ENCODE measurements around the gene RPRD1B. TPM values are rescaled to one million over a fixed set of nuclear protein-coding genes. Genes with fewer than 3 reads are reported as not detected.

The RPRD1B gene
- total and polyA plus RNA-seq, 4 donors = 5.8 to 34.3 (median 29.4) TPM

GRCh38 chr20:38060536-38060935, 27.0 kb downstream of the RPRD1B start:
- no peak overlapping the region for H3K4me3 ChIP-seq (ENCODE audit: low read depth in 1 of 3, low read length in 3 of 3)
- peaks cover 6 to 31% (median 22%) of the 10 kb centered on the region in 4 donors for H3K4me1 ChIP-seq (ENCODE audit: control insufficient read depth in 4 of 4, insufficient read depth in 4 of 4, low read length in 3 of 4)
- WGBS = 92% methylated on average over 5 of the region's 5 CpGs
- H3K9me3 ChIP-seq (ENCODE audit: control insufficient read depth in 4 of 4, low read length in 3 of 4) = no peaks in the 10 kb centered on the region
- no peak for TF ChIP-seq ATF3 (IDR thresholded peaks at IDR 0.05)
- TF ChIP-seq RXRA (IDR thresholded peaks at IDR 0.05) = no peak
- TF ChIP-seq, protein P1, sequence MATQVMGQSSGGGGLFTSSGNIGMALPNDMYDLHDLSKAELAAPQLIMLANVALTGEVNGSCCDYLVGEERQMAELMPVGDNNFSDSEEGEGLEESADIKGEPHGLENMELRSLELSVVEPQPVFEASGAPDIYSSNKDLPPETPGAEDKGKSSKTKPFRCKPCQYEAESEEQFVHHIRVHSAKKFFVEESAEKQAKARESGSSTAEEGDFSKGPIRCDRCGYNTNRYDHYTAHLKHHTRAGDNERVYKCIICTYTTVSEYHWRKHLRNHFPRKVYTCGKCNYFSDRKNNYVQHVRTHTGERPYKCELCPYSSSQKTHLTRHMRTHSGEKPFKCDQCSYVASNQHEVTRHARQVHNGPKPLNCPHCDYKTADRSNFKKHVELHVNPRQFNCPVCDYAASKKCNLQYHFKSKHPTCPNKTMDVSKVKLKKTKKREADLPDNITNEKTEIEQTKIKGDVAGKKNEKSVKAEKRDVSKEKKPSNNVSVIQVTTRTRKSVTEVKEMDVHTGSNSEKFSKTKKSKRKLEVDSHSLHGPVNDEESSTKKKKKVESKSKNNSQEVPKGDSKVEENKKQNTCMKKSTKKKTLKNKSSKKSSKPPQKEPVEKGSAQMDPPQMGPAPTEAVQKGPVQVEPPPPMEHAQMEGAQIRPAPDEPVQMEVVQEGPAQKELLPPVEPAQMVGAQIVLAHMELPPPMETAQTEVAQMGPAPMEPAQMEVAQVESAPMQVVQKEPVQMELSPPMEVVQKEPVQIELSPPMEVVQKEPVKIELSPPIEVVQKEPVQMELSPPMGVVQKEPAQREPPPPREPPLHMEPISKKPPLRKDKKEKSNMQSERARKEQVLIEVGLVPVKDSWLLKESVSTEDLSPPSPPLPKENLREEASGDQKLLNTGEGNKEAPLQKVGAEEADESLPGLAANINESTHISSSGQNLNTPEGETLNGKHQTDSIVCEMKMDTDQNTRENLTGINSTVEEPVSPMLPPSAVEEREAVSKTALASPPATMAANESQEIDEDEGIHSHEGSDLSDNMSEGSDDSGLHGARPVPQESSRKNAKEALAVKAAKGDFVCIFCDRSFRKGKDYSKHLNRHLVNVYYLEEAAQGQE (IDR thresholded peaks at IDR 0.05) = no peak
- no peak for TF ChIP-seq ZBTB33 (IDR thresholded peaks at IDR 0.05)
- no peak for TF ChIP-seq CTCF (IDR thresholded peaks at IDR 0.05; ENCODE audit: low read depth, low read length, missing input control)
- TF ChIP-seq TAF1 (conservative IDR thresholded peaks at IDR 0.05) = no peak
- TF ChIP-seq MAX (IDR thresholded peaks at IDR 0.05) = no peak
- no peak for TF ChIP-seq EGR1 (IDR thresholded peaks at IDR 0.05; ENCODE audit: low read depth in 2 of 2)
- TF ChIP-seq SP1 (IDR thresholded peaks at IDR 0.05) = no peak
- no peak for TF ChIP-seq YY1 (IDR thresholded peaks at IDR 0.05)
- no peak for TF ChIP-seq FOXA2 (IDR thresholded peaks at IDR 0.05)
- no peak for TF ChIP-seq HNF4A (conservative IDR thresholded peaks at IDR 0.05)
- TF ChIP-seq FOXA1 (IDR thresholded peaks at IDR 0.05) = no peak
- TF ChIP-seq HNF4G (IDR thresholded peaks at IDR 0.05) = no peak
- TF ChIP-seq JUND (IDR thresholded peaks at IDR 0.05) = no peak
- TF ChIP-seq GABPA (IDR thresholded peaks at IDR 0.05 in 1 of 2, conservative IDR thresholded peaks at IDR 0.05 in 1 of 2) = no peak
- peaks cover 0 to 34% (median 16%) of the 10 kb centered on the region in 4 donors for H3K36me3 ChIP-seq (ENCODE audit: control insufficient read depth in 4 of 4, insufficient read depth in 3 of 4, low read depth in 1 of 4, low read length in 3 of 4)
- peak overlapping the region in 1 of 2 donors; percentile 17 for H3K9ac ChIP-seq (ENCODE audit: low read depth in 1 of 2, low read length in 2 of 2)
- H3K27me3 ChIP-seq (ENCODE audit: control insufficient read depth in 4 of 4, insufficient read depth in 4 of 4, low read length in 3 of 4) = no peaks in the 10 kb centered on the region
- no peak for DNase-seq (ENCODE audit: low spot score)
- peak overlapping the region; percentile 1 to 68 for H3K27ac ChIP-seq (ENCODE audit: low read depth in 1 of 2, low read length in 2 of 2)

GRCh38 chr20:38061109-38061508, 27.6 kb downstream of the RPRD1B start:
- 71% methylated on average over 4 of the region's 4 CpGs for WGBS
- Histone ChIP-seq H3K27me3 (ENCODE audit: control insufficient read depth in 4 of 4, insufficient read depth in 4 of 4, low read length in 3 of 4) (no peaks in the 10 kb centered on the region), H3K9me3 (ENCODE audit: control insufficient read depth in 4 of 4, low read length in 3 of 4) (no peaks in the 10 kb centered on the region), H3K36me3 (ENCODE audit: control insufficient read depth in 4 of 4, insufficient read depth in 3 of 4, low read depth in 1 of 4, low read length in 3 of 4) (peaks cover 0 to 37% (median 14%) of the 10 kb centered on the region in 4 donors), H3K9ac (ENCODE audit: low read depth in 1 of 2, low read length in 2 of 2) (no peak overlapping the region), H3K27ac (ENCODE audit: low read depth in 1 of 2, low read length in 2 of 2) (peak overlapping the region in 1 of 2 donors; percentile 5), H3K4me3 (ENCODE audit: low read depth in 1 of 3, low read length in 3 of 3) (no peak overlapping the region), H3K4me1 (ENCODE audit: control insufficient read depth in 4 of 4, insufficient read depth in 4 of 4, low read length in 3 of 4) (peaks cover 6 to 33% (median 23%) of the 10 kb centered on the region in 4 donors)
- no peak for DNase-seq (ENCODE audit: low spot score)
- no peak for TF ChIP-seq FOXA1 (IDR thresholded peaks at IDR 0.05)
- TF ChIP-seq RXRA (IDR thresholded peaks at IDR 0.05) = no peak
- TF ChIP-seq, protein P1 (IDR thresholded peaks at IDR 0.05) = no peak
- TF ChIP-seq CTCF (IDR thresholded peaks at IDR 0.05; ENCODE audit: low read depth, low read length, missing input control) = no peak
- no peak for TF ChIP-seq RAD21 (IDR thresholded peaks at IDR 0.05)
- TF ChIP-seq FOXA2 (IDR thresholded peaks at IDR 0.05) = no peak
- no peak for TF ChIP-seq HNF4G (IDR thresholded peaks at IDR 0.05)
- TF ChIP-seq HNF4A (conservative IDR thresholded peaks at IDR 0.05) = no peak
- no peak for TF ChIP-seq YY1 (IDR thresholded peaks at IDR 0.05)
- no peak for TF ChIP-seq NR2F2 (IDR thresholded peaks at IDR 0.05)
- no peak for TF ChIP-seq GABPA (IDR thresholded peaks at IDR 0.05 in 1 of 2, conservative IDR thresholded peaks at IDR 0.05 in 1 of 2)
